Gastrocnemius medialis (tissue), 4 donors: ENCODE results near the gene GPR37. TPM values are rescaled to one million over a fixed set of nuclear protein-coding genes. Genes with fewer than 3 reads are reported as not detected.

Experiments used
- ATAC-seq, 2 donors: fragments of 150-250 bp; one replicate each; pipeline ENCODE4 v1.9.1; 2016
- DNase-seq, 2 donors: peaks; one replicate each; pipeline ENCODE4 v3.0.0-alpha.2; 2019
- H3K27ac ChIP-seq, 4 donors: fragments of 200-600 bp; sonication (generic); 1 replicate in 1 of 4; 2 replicates in 3 of 4; pipeline ENCODE4 v1.5.1; 2016 to 2018; ENCODE audit warnings: mild to moderate bottlenecking in 2 of 4, moderate library complexity in 1 of 4
- H3K27me3 ChIP-seq, 3 donors: fragments of 200-600 bp; sonication (generic) in 2 of 3; 1 replicate in 1 of 3; 2 replicates in 2 of 3; pipeline versions ENCODE4 v1.5.1 to v1.6.0; 2016 to 2019; ENCODE audit warnings: mild to moderate bottlenecking in 1 of 3, moderate library complexity in 1 of 3
- H3K36me3 ChIP-seq, 2 donors: fragments of 200-600 bp; sonication (generic) in 1 of 2; one replicate each; pipeline ENCODE4 v1.5.1; 2017 to 2018
- H3K4me1 ChIP-seq, 2 donors: fragments of 200-600 bp; sonication (generic) in 1 of 2; one replicate each; pipeline ENCODE4 v1.5.1; 2016 to 2017; ENCODE audit warnings: mild to moderate bottlenecking in 2 of 2
- H3K4me3 ChIP-seq, 4 donors: fragments of 200-600 bp; sonication (generic) in 3 of 4; 1 replicate in 1 of 4; 2 replicates in 3 of 4; pipeline ENCODE4 v1.5.1; 2016 to 2019; ENCODE audit warnings: mild to moderate bottlenecking in 2 of 4
- H3K9me3 ChIP-seq, 3 donors: fragments of 200-600 bp; sonication (generic) in 2 of 3; 1 replicate in 1 of 3; 2 replicates in 2 of 3; pipeline ENCODE4 v1.5.1; 2016 to 2019
- POLR2A ChIP-seq, 2 donors: fragments of 450-650 bp; IDR thresholded peaks; one replicate each; pipeline ENCODE4 v1.6.1; 2017; ENCODE audit warnings: antibody characterized with exemption in 2 of 2, mild to moderate bottlenecking in 2 of 2, moderate library complexity in 2 of 2
- in situ Hi-C, 4 donors: fragments of 200-750 bp; cut with MboI; loops; one replicate each; pipeline versions ENCODE4 v1.15.0 to v1.8.0; 2017; ENCODE audit warnings: low sequenced_read_pairs in 4 of 4
- intact Hi-C: fragments of 100-400 bp; cut with DNase I; formaldehyde crosslinking; loops from one replicate; pipeline ENCODE4 v1.15.1; 2023; ENCODE audit warnings: low total_unique reads
- total RNA-seq, 4 donors: library from RNA; depleted of rRNA; stranded (reverse); fragments of >200 nt; gene quantifications; one replicate each; pipeline versions ENCODE4 v1.1.0 to v1.2.3, GENCODE V29; 2016
- TF ChIP-seq, protein P1 (sequence below), 5 experiments: fragments of 450-650 bp in 3 of 5; fragments of 200-600 bp in 2 of 5; sonication (generic) in 2 of 5; IDR thresholded peaks in 4 of 5; conservative IDR thresholded peaks in 1 of 5; 1 replicate in 4 of 5; 2 replicates in 1 of 5; pipeline ENCODE4 v1.5.1; 2016 to 2019; ENCODE audit warnings: antibody characterized with exemption in 5 of 5, mild to moderate bottlenecking in 3 of 5, moderate library complexity in 3 of 5

The GPR37 gene
- total RNA-seq, 4 donors from 2014 or later, result 0.29 to 1.6 (median 0.71) TPM

DNA sequence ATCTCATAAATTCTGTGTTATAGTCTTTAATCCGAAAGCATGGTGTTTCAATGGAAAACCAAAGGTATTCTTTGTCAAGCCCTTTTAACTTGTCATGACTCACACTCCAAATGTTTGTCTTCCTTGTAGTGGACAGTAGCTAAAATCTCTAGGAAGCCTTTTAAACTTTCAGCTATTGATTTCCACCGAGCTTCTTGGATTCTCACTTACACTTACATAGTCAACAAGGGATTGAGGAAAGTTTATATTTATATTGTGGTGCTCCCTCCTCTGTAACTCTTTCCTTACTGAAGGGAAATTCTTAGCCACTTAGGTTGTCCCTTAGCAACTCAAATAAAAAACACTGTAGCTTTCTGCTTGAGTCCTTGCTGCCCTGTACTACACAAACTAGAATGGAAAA, 31.2 kb upstream of the GPR37 start:
- no peak for TF ChIP-seq POLR2A (IDR thresholded peaks at IDR 0.05)
- TF ChIP-seq, protein P1, sequence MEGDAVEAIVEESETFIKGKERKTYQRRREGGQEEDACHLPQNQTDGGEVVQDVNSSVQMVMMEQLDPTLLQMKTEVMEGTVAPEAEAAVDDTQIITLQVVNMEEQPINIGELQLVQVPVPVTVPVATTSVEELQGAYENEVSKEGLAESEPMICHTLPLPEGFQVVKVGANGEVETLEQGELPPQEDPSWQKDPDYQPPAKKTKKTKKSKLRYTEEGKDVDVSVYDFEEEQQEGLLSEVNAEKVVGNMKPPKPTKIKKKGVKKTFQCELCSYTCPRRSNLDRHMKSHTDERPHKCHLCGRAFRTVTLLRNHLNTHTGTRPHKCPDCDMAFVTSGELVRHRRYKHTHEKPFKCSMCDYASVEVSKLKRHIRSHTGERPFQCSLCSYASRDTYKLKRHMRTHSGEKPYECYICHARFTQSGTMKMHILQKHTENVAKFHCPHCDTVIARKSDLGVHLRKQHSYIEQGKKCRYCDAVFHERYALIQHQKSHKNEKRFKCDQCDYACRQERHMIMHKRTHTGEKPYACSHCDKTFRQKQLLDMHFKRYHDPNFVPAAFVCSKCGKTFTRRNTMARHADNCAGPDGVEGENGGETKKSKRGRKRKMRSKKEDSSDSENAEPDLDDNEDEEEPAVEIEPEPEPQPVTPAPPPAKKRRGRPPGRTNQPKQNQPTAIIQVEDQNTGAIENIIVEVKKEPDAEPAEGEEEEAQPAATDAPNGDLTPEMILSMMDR (IDR thresholded peaks at IDR 0.05 in 4 of 5, conservative IDR thresholded peaks at IDR 0.05 in 1 of 5), result no peak
- ATAC-seq (no peak), DNase-seq (no peak)
- Histone ChIP-seq H3K4me3 (no peak overlapping the region), H3K4me1 (no peaks in the 10 kb centered on the region), H3K36me3 (no peaks in the 10 kb centered on the region), H3K9me3 (no peaks in the 10 kb centered on the region), H3K27me3 (no peaks in the 10 kb centered on the region), H3K27ac (no peak overlapping the region)
- intact Hi-C loops (no loop called here), in situ Hi-C loops (loop anchor here in 1 of 4 donors (25.0 kb wide), 1 partner anchor 634 kb away; no protein-coding TSS in a partner anchor)

DNA sequence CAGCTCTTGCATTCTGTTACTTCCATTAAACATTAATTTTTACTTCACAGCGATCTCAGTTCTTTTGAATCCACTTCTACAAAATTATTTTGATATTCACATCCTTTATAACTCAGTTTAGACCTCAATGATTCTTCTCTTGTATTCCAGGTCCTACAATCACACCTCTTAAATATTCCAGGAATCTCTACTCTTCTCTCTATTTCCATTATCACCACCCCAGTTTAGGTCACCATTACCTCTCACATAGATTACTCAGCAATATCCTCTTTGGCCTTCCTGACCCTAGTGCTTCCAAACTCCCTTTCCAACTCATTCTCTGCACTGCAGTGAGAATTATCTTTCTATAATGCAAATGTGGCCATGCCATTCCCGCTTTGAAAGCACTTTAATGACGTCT, 27.1 kb upstream of the GPR37 start:
- intact Hi-C loops (no loop called here), in situ Hi-C loops (loop anchor here in 1 of 4 donors (25.0 kb wide), 1 partner anchor 630 kb away; no protein-coding TSS in a partner anchor)
- no peak for ATAC-seq
- no peak for TF ChIP-seq POLR2A (IDR thresholded peaks at IDR 0.05)
- TF ChIP-seq, protein P1 (IDR thresholded peaks at IDR 0.05 in 4 of 5, conservative IDR thresholded peaks at IDR 0.05 in 1 of 5), result no peak
- Histone ChIP-seq H3K4me1 (no peaks in the 10 kb centered on the region), H3K36me3 (no peaks in the 10 kb centered on the region), H3K27ac (no peak overlapping the region), H3K9me3 (no peaks in the 10 kb centered on the region), H3K4me3 (no peak overlapping the region), H3K27me3 (no peaks in the 10 kb centered on the region)
- no peak for DNase-seq

DNA sequence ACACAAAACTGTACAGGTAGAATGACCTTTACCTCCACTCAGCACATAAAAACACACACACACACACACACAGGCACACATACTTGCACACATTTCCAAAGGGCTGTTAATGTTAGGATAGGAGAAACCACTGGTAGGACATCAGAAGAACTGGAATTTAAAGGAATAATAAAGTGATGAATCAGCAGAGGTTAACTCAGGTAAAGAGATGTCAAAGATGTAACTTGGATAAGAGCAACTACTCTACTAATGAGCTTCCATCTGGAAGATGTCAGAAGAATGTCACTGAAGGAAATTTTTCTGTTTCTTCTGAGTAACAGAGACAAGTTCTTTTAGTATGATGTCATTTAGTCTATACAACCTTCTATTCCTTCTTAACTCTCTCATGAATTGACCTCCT, 26.4 kb upstream of the GPR37 start:
- DNase-seq (no peak), ATAC-seq (no peak)
- intact Hi-C loops, result no loop called here
- in situ Hi-C loops, result loop anchor here in 1 of 4 donors (25.0 kb wide), 1 partner anchor 630 kb away; no protein-coding TSS in a partner anchor
- TF ChIP-seq, protein P1 (IDR thresholded peaks at IDR 0.05 in 4 of 5, conservative IDR thresholded peaks at IDR 0.05 in 1 of 5), result no peak
- TF ChIP-seq POLR2A (IDR thresholded peaks at IDR 0.05), result no peak
- H3K27me3 ChIP-seq, result no peaks in the 10 kb centered on the region
- no peaks in the 10 kb centered on the region for H3K9me3 ChIP-seq
- H3K27ac ChIP-seq, result no peak overlapping the region
- no peak overlapping the region for H3K4me3 ChIP-seq
- H3K4me1 ChIP-seq, result no peaks in the 10 kb centered on the region
- H3K36me3 ChIP-seq, result no peaks in the 10 kb centered on the region

DNA sequence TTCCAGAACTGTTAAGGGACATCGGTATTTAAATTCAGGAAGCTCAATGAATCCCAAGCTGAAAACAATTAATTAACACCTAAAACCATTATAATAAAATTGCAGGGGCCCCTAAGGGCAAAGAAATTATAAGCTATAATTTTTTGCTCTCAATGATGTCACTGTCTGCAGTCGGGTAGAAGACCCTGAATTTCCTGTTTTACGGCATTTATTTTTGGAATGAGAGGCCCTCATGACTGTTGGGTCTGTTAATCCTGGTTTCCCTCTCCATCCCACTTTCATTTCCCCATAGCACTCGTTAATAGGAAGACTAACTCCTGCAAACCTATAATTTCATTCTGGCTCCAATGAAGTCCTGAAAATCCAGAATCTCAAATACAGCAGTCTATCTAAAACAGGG, 25.8 kb upstream of the GPR37 start:
- TF ChIP-seq POLR2A (IDR thresholded peaks at IDR 0.05), result no peak
- TF ChIP-seq, protein P1 (IDR thresholded peaks at IDR 0.05 in 4 of 5, conservative IDR thresholded peaks at IDR 0.05 in 1 of 5), result no peak
- no peaks in the 10 kb centered on the region for H3K36me3 ChIP-seq
- H3K4me3 ChIP-seq, result no peak overlapping the region
- intact Hi-C loops, result no loop called here
- no peak for DNase-seq
- no peaks in the 10 kb centered on the region for H3K4me1 ChIP-seq
- no peaks in the 10 kb centered on the region for H3K9me3 ChIP-seq
- in situ Hi-C loops, result loop anchor here in 1 of 4 donors (25.0 kb wide), 1 partner anchor 629 kb away; no protein-coding TSS in a partner anchor
- no peak overlapping the region for H3K27ac ChIP-seq
- no peaks in the 10 kb centered on the region for H3K27me3 ChIP-seq
- no peak for ATAC-seq

DNA sequence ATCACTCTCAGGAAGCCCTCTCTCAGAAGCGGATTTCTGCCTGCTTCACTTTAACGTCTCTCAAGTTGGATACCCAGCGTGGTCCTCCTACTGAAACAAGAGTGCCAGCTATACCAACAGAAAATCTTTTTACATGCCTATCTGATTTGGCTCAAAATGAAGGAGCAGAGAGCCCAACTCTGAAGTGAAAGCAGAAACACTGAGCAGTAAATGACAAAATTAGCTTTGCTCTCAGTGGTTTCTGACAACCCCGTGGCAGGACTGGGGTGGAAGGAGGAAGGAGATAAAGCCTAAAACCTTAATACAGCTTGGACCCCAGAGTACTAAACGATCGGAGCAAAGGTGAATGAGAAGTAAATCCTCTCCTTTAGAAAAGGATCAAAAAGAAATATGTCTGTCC, 25.1 kb upstream of the GPR37 start:
- H3K9me3 ChIP-seq, result no peaks in the 10 kb centered on the region
- H3K36me3 ChIP-seq, result no peaks in the 10 kb centered on the region
- H3K4me3 ChIP-seq, result no peak overlapping the region
- in situ Hi-C loops, result loop anchor here in 1 of 4 donors (25.0 kb wide), 1 partner anchor 628 kb away; no protein-coding TSS in a partner anchor
- ATAC-seq (no peak), DNase-seq (no peak)
- TF ChIP-seq POLR2A (IDR thresholded peaks at IDR 0.05), result no peak
- intact Hi-C loops, result no loop called here
- no peak overlapping the region for H3K27ac ChIP-seq
- H3K4me1 ChIP-seq, result no peaks in the 10 kb centered on the region
- no peaks in the 10 kb centered on the region for H3K27me3 ChIP-seq
